HG02870 (cell line): ENCODE measurements around the gene DNAJC1.

Experiments
- ATAC-seq: cut with Tn5 transposase; IDR thresholded peaks from one replicate; pipeline ENCODE4 v1.9.1; 2021; ENCODE audit warnings: mild to moderate bottlenecking, moderate library complexity; ENCODE audit not compliant: unreplicated experiment

Gene DNAJC1

GRCh38 chr10:21776883-21777282 lies 226.6 kb downstream of the DNAJC1 start:
- no peak for ATAC-seq

GRCh38 chr10:21771219-21771618 lies 232.3 kb downstream of the DNAJC1 start:
- ATAC-seq: no peak

GRCh38 chr10:21769041-21769440 lies 234.5 kb downstream of the DNAJC1 start:
- ATAC-seq: no peak

- no peak for ATAC-seq
Measured at GRCh38 chr10:21764466-21765189, 238.9 kb downstream of the DNAJC1 start.

- no peak for ATAC-seq
Measured at GRCh38 chr10:21760332-21760731, 243.2 kb downstream of the DNAJC1 start.

- ATAC-seq: no peak
Measured at GRCh38 chr10:21759232-21759631, 244.3 kb downstream of the DNAJC1 start.

GRCh38 chr10:21758696-21759095 lies 244.8 kb downstream of the DNAJC1 start:
- ATAC-seq: no peak

- no peak for ATAC-seq
Measured at GRCh38 chr10:21758239-21758638, 245.3 kb downstream of the DNAJC1 start.

- no peak for ATAC-seq
Measured at GRCh38 chr10:21757185-21757901, 246.2 kb downstream of the DNAJC1 start.

- ATAC-seq: no peak
Measured at GRCh38 chr10:21756707-21757106, 246.8 kb downstream of the DNAJC1 start.

- no peak for ATAC-seq
Measured at GRCh38 chr10:21754410-21755011, 249.0 kb downstream of the DNAJC1 start.

GRCh38 chr10:21753497-21754270 lies 249.8 kb downstream of the DNAJC1 start:
- no peak for ATAC-seq

GRCh38 chr10:21751341-21752310 lies 251.9 kb downstream of the DNAJC1 start:
- ATAC-seq: no peak

- no peak for ATAC-seq
Measured at GRCh38 chr10:21750424-21750823, 253.1 kb downstream of the DNAJC1 start.

- ATAC-seq: no peak
Measured at GRCh38 chr10:21749788-21750187, 253.7 kb downstream of the DNAJC1 start.

- no peak for ATAC-seq
Measured at GRCh38 chr10:21747809-21748208, 255.7 kb downstream of the DNAJC1 start.

GRCh38 chr10:21746118-21746517 lies 257.4 kb downstream of the DNAJC1 start:
- ATAC-seq: no peak

GRCh38 chr10:21744223-21744622 lies 259.3 kb downstream of the DNAJC1 start:
- ATAC-seq: no peak

- ATAC-seq: no peak
Measured at GRCh38 chr10:21742740-21743412, 260.7 kb downstream of the DNAJC1 start.

- ATAC-seq: no peak
Measured at GRCh38 chr10:21740989-21741388, 262.5 kb downstream of the DNAJC1 start.
